SK-N-SH treated with all-trans-retinoic acid at 6 μM for 48 hours (cell line): Measurements from ENCODE around the gene DSE.

Source experiments
- ARNTL ChIP-seq: fragments of 450-650 bp; formaldehyde crosslinking; IDR thresholded peaks from 2 replicates; pipeline ENCODE4 v1.5.0; 2020; ENCODE audit warnings: low read depth, mild to moderate bottlenecking, moderate library complexity, borderline replicate concordance
- ESRRG ChIP-seq: fragments of 250-450 bp; sonication (Bioruptor Pico); IDR thresholded peaks from 2 replicates; pipeline ENCODE4 v1.6.1; 2021; ENCODE audit warnings: mild to moderate bottlenecking
- GLIS3 ChIP-seq: fragments of 250-450 bp; sonication (Bioruptor Pico); IDR thresholded peaks from 2 replicates; pipeline ENCODE4 v1.5.0; 2020; ENCODE audit warnings: mild to moderate bottlenecking, moderate library complexity
- OSR1 ChIP-seq: fragments of 250-450 bp; sonication (Bioruptor Pico); IDR thresholded peaks from 2 replicates; pipeline ENCODE4 v1.8.0; 2022; ENCODE audit warnings: moderate library complexity, mild to moderate bottlenecking, inconsistent platforms
- RARB ChIP-seq: fragments of 250-450 bp; sonication (Bioruptor Pico); IDR thresholded peaks from 2 replicates; pipeline ENCODE4 v1.8.0; 2021; ENCODE audit warnings: mild to moderate bottlenecking, moderate library complexity
- SNAI2 ChIP-seq: fragments of 250-450 bp; sonication (Bioruptor Pico); IDR thresholded peaks from 2 replicates; pipeline ENCODE4 v1.5.0; 2020; ENCODE audit warnings: mild to moderate bottlenecking, moderate library complexity
- TCF4 ChIP-seq: fragments of 250-450 bp; sonication (Bioruptor Pico); IDR thresholded peaks from 2 replicates; pipeline ENCODE4 v1.8.0; 2021; ENCODE audit warnings: mild to moderate bottlenecking, moderate library complexity, borderline replicate concordance
- ZC3H10 ChIP-seq: fragments of 250-450 bp; sonication (Bioruptor Pico); IDR thresholded peaks from 2 replicates; pipeline ENCODE4 v1.5.1; 2021; ENCODE audit warnings: mild to moderate bottlenecking, moderate library complexity
- ZFP3 ChIP-seq: fragments of 250-450 bp; sonication (Bioruptor Pico); IDR thresholded peaks from 2 replicates; pipeline ENCODE4 v1.5.0; 2020; ENCODE audit warnings: mild to moderate bottlenecking, moderate library complexity
- ZNF70 ChIP-seq: fragments of 450-650 bp; formaldehyde crosslinking; IDR thresholded peaks from 2 replicates; pipeline ENCODE4 v1.5.0; 2020; ENCODE audit warnings: mild to moderate bottlenecking, moderate library complexity
- TF ChIP-seq, protein P1 (sequence below): fragments of 250-450 bp; sonication (Bioruptor Pico); IDR thresholded peaks from 2 replicates; pipeline ENCODE4 v1.5.1; 2020; ENCODE audit warnings: low read depth, mild to moderate bottlenecking, moderate library complexity
- TF ChIP-seq, protein P2 (sequence below): fragments of 250-450 bp; sonication (Bioruptor Pico); IDR thresholded peaks from 2 replicates; pipeline ENCODE4 v1.8.0; 2020; ENCODE audit warnings: mild to moderate bottlenecking, moderate library complexity, borderline replicate concordance
- TF ChIP-seq, protein P3 (sequence below): fragments of 250-450 bp; sonication (Bioruptor Pico); IDR thresholded peaks from 2 replicates; pipeline ENCODE4 v1.5.0; 2020; ENCODE audit warnings: mild to moderate bottlenecking, moderate library complexity

DNA sequence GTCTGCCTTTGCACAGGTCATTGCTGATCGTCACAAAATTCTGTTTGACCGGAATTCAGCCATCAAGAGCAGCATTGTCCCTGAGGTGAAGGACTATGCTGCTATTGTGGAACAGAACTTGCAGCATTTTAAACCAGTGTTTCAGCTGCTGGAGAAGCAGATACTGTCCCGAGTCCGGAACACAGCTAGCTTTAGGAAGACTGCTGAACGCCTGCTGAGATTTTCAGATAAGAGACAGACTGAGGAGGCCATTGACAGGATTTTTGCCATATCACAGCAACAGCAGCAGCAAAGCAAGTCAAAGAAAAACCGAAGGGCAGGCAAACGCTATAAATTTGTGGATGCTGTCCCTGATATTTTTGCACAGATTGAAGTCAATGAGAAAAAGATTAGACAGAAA, 65.8 kb downstream of the DSE start:
- TF ChIP-seq ZC3H10 (CRISPR knock-in tag) = no peak
- TF ChIP-seq ESRRG (CRISPR knock-in tag) = no peak
- TF ChIP-seq, protein P1, sequence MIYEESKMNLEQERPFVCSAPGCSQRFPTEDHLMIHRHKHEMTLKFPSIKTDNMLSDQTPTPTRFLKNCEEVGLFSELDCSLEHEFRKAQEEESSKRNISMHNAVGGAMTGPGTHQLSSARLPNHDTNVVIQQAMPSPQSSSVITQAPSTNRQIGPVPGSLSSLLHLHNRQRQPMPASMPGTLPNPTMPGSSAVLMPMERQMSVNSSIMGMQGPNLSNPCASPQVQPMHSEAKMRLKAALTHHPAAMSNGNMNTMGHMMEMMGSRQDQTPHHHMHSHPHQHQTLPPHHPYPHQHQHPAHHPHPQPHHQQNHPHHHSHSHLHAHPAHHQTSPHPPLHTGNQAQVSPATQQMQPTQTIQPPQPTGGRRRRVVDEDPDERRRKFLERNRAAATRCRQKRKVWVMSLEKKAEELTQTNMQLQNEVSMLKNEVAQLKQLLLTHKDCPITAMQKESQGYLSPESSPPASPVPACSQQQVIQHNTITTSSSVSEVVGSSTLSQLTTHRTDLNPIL (CRISPR knock-in tag) = no peak
- TF ChIP-seq SNAI2 = no peak
- TF ChIP-seq, protein P2, sequence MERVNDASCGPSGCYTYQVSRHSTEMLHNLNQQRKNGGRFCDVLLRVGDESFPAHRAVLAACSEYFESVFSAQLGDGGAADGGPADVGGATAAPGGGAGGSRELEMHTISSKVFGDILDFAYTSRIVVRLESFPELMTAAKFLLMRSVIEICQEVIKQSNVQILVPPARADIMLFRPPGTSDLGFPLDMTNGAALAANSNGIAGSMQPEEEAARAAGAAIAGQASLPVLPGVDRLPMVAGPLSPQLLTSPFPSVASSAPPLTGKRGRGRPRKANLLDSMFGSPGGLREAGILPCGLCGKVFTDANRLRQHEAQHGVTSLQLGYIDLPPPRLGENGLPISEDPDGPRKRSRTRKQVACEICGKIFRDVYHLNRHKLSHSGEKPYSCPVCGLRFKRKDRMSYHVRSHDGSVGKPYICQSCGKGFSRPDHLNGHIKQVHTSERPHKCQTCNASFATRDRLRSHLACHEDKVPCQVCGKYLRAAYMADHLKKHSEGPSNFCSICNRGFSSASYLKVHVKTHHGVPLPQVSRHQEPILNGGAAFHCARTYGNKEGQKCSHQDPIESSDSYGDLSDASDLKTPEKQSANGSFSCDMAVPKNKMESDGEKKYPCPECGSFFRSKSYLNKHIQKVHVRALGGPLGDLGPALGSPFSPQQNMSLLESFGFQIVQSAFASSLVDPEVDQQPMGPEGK = no peak
- TF ChIP-seq, protein P3, sequence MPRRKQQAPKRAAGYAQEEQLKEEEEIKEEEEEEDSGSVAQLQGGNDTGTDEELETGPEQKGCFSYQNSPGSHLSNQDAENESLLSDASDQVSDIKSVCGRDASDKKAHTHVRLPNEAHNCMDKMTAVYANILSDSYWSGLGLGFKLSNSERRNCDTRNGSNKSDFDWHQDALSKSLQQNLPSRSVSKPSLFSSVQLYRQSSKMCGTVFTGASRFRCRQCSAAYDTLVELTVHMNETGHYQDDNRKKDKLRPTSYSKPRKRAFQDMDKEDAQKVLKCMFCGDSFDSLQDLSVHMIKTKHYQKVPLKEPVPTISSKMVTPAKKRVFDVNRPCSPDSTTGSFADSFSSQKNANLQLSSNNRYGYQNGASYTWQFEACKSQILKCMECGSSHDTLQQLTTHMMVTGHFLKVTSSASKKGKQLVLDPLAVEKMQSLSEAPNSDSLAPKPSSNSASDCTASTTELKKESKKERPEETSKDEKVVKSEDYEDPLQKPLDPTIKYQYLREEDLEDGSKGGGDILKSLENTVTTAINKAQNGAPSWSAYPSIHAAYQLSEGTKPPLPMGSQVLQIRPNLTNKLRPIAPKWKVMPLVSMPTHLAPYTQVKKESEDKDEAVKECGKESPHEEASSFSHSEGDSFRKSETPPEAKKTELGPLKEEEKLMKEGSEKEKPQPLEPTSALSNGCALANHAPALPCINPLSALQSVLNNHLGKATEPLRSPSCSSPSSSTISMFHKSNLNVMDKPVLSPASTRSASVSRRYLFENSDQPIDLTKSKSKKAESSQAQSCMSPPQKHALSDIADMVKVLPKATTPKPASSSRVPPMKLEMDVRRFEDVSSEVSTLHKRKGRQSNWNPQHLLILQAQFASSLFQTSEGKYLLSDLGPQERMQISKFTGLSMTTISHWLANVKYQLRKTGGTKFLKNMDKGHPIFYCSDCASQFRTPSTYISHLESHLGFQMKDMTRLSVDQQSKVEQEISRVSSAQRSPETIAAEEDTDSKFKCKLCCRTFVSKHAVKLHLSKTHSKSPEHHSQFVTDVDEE (CRISPR knock-in tag) = no peak
- TF ChIP-seq RARB = no peak
- no peak for TF ChIP-seq ZFP3
- no peak for TF ChIP-seq ARNTL (CRISPR knock-in tag)
- no peak for TF ChIP-seq OSR1 (CRISPR knock-in tag)
- TF ChIP-seq ZNF70 (CRISPR knock-in tag) = no peak
- TF ChIP-seq TCF4 (CRISPR knock-in tag) = no peak
- TF ChIP-seq GLIS3 (CRISPR knock-in tag) = no peak
